GM12892 (cell line): ENCODE measurements around the gene SLC22A1.
A peak's percentile ranks its signal among the peaks of the same experiment; 100 is the strongest.
"Not testable (repeated sequence)": the region's sequence is repeated elsewhere in the genome, so short reads cannot be mapped to it uniquely, and the experiment has no call there.

Experiments used
- DNase-seq: peaks from one replicate; pipeline ENCODE4 v3.0.0; 2011; ENCODE audit not compliant: insufficient read length
- FAIRE-seq: peaks from 2 replicates; lab custom pipeline; 2011; peaks lifted over from hg19 to GRCh38; lab: Jason Lieb, UNC
- POLR2A ChIP-seq: IDR thresholded peaks from 2 replicates; pipeline ENCODE4 v1.6.1; 2011; ENCODE audit warnings: low read depth, low read length, control low read depth
- POLR2AphosphoS5 ChIP-seq: IDR thresholded peaks from 2 replicates; pipeline ENCODE4 v1.6.1; 2011; ENCODE audit warnings: low read depth, low read length, control low read depth
- TAF1 ChIP-seq: IDR thresholded peaks from 2 replicates; pipeline ENCODE4 v1.6.1; 2011; ENCODE audit warnings: low read depth, mild to moderate bottlenecking, control low read depth, low read length, borderline replicate concordance

The SLC22A1 gene

GRCh38 chr6:160137130-160137988 lies 15.7 kb downstream of the SLC22A1 start:
- no peak for DNase-seq
- no peak for FAIRE-seq
- TF ChIP-seq POLR2AphosphoS5 (no peak), POLR2A (no peak), TAF1 (no peak)

GRCh38 chr6:160137989-160138835 lies 16.6 kb downstream of the SLC22A1 start:
- peak; percentile 80 for FAIRE-seq

GRCh38 chr6:160138839-160139419 lies 17.3 kb downstream of the SLC22A1 start:
- FAIRE-seq = no peak
- TF ChIP-seq TAF1 = no peak
- no peak for TF ChIP-seq POLR2AphosphoS5
- TF ChIP-seq POLR2A = no peak
- DNase-seq = no peak

More at GRCh38 chr6:160137989-160138835, 16.6 kb downstream of the SLC22A1 start:
- TF ChIP-seq POLR2A (no peak), TAF1 (no peak), POLR2AphosphoS5 (no peak)
- no peak for DNase-seq

GRCh38 chr6:160139420-160139851 lies 17.8 kb downstream of the SLC22A1 start:
- FAIRE-seq = no peak

GRCh38 chr6:160140493-160140892 lies 18.9 kb downstream of the SLC22A1 start:
- DNase-seq, FAIRE-seq: not testable (repeated sequence)

More at GRCh38 chr6:160139420-160139851, 17.8 kb downstream of the SLC22A1 start:
- no peak for TF ChIP-seq POLR2A
- no peak for DNase-seq

GRCh38 chr6:160141001-160141726 lies 19.5 kb downstream of the SLC22A1 start:
- DNase-seq (no peak), FAIRE-seq (no peak)
- TF ChIP-seq POLR2A (no peak), TAF1 (no peak), POLR2AphosphoS5 (no peak)

- TF ChIP-seq POLR2A (no peak), POLR2AphosphoS5 (no peak), TAF1 (no peak)
- no peak for FAIRE-seq
- DNase-seq = no peak
Measured at GRCh38 chr6:160142115-160142715, 20.6 kb downstream of the SLC22A1 start.

GRCh38 chr6:160146454-160147145 lies 25.0 kb downstream of the SLC22A1 start:
- FAIRE-seq = no peak
- no peak for DNase-seq
- TF ChIP-seq POLR2AphosphoS5 = no peak
- no peak for TF ChIP-seq POLR2A
- no peak for TF ChIP-seq TAF1

- FAIRE-seq (no peak), DNase-seq (no peak)
- TF ChIP-seq POLR2AphosphoS5 = no peak
- TF ChIP-seq POLR2A = no peak
- no peak for TF ChIP-seq TAF1
Measured at GRCh38 chr6:160147146-160147536, 25.5 kb downstream of the SLC22A1 start.

GRCh38 chr6:160154471-160154870 lies 32.9 kb downstream of the SLC22A1 start:
- TF ChIP-seq TAF1 (no peak), POLR2AphosphoS5 (no peak), POLR2A (no peak)
- FAIRE-seq (no peak), DNase-seq (no peak)

GRCh38 chr6:160156842-160157241 lies 35.2 kb downstream of the SLC22A1 start:
- FAIRE-seq (no peak), DNase-seq (no peak)
- no peak for TF ChIP-seq POLR2A
